NCI-H1417 treated with DMSO at 0.1 percent for 48 hours (cell line): ENCODE measurements around the gene BICRA.
"Not testable (repeated sequence)": the region's sequence is repeated elsewhere in the genome, so short reads cannot be mapped to it uniquely, and the experiment has no call there.

ENCODE experiments used
- DNase-seq: peaks from one replicate; lab custom pipeline; 2025; lab: John Stamatoyannopoulos, UW

Gene BICRA

GRCh38 chr19:47694466-47695273 is 85.7 kb downstream of the BICRA start:
- no peak for DNase-seq

- DNase-seq, result no peak
Observed at GRCh38 chr19:47695533-47696262, 86.8 kb downstream of the BICRA start.

- no peak for DNase-seq
Observed at GRCh38 chr19:47696635-47697034, 87.7 kb downstream of the BICRA start.

- DNase-seq, result peak; percentile 7
Observed at GRCh38 chr19:47697863-47698609, 89.1 kb downstream of the BICRA start.

- DNase-seq, result no peak
Observed at GRCh38 chr19:47698631-47699359, 89.9 kb downstream of the BICRA start.

- DNase-seq, result no peak
Observed at GRCh38 chr19:47699360-47699917, 90.5 kb downstream of the BICRA start.

GRCh38 chr19:47700934-47701716 is 92.2 kb downstream of the BICRA start:
- DNase-seq, result no peak

GRCh38 chr19:47701717-47702552 is 93.0 kb downstream of the BICRA start:
- DNase-seq, result no peak

- DNase-seq, result no peak
Observed at GRCh38 chr19:47702671-47703070, 93.7 kb downstream of the BICRA start.

GRCh38 chr19:47703301-47703700 is 94.4 kb downstream of the BICRA start:
- no peak for DNase-seq

GRCh38 chr19:47704024-47704423 is 95.1 kb downstream of the BICRA start:
- DNase-seq, result no peak

- no peak for DNase-seq
Observed at GRCh38 chr19:47704656-47705055, 95.7 kb downstream of the BICRA start.

- no peak for DNase-seq
Observed at GRCh38 chr19:47707135-47707925, 98.4 kb downstream of the BICRA start.

- no peak for DNase-seq
Observed at GRCh38 chr19:47711652-47712242, 102.8 kb downstream of the BICRA start.

GRCh38 chr19:47713046-47714021 is 104.4 kb downstream of the BICRA start, which contains the start of gene EHD2:
Gene EHD2, plus strand, starts transcription at chr19:47713422. Its CDS starts 3,191 bp downstream, at chr19:47716613.
- no peak for DNase-seq

GRCh38 chr19:47714339-47714738 is 105.4 kb downstream of the BICRA start:
- no peak for DNase-seq

- DNase-seq, result not testable (repeated sequence)
Observed at GRCh38 chr19:47714855-47715254, 105.9 kb downstream of the BICRA start.
